Prostate gland (tissue), 2 donors: ENCODE results near the gene CES2. TPM values are rescaled to one million over a fixed set of nuclear protein-coding genes. Genes with fewer than 3 reads are reported as not detected.
A peak's percentile ranks its signal among the peaks of the same experiment; 100 is the strongest.

Experiments used
- DNase-seq: peaks from one replicate; pipeline ENCODE4 v3.0.0-alpha.2; 2019; ENCODE audit warnings: low spot score
- H3K27ac ChIP-seq, 2 donors: fragments of 200-600 bp; sonication (generic); 2 replicates each; pipeline ENCODE4 v1.5.1; 2017 to 2019
- H3K27me3 ChIP-seq: fragments of 200-600 bp; sonication (generic); replicated peaks from 2 replicates; pipeline ENCODE4 v1.5.1; 2019; ENCODE audit not compliant: insufficient read depth
- H3K36me3 ChIP-seq, 2 donors: fragments of 200-600 bp; sonication (generic); 1 replicate in 1 of 2; 2 replicates in 1 of 2; pipeline versions ENCODE4 v1.5.1 to v1.8.1; 2017 to 2019
- H3K4me1 ChIP-seq: fragments of 200-600 bp; sonication (generic); replicated peaks from 2 replicates; pipeline ENCODE4 v1.5.1; 2019
- H3K4me3 ChIP-seq, 2 donors: fragments of 200-600 bp; sonication (generic); 2 replicates each; pipeline ENCODE4 v1.5.1; 2017 to 2019
- H3K9me3 ChIP-seq: fragments of 200-600 bp; sonication (generic); 2 replicates; pipeline ENCODE4 v1.5.1; 2017
- CTCF ChIP-seq, 4 experiments: fragments of 200-600 bp in 2 of 4; fragments of 450-650 bp in 2 of 4; sonication (generic) in 2 of 4; IDR thresholded peaks; 1 replicate in 3 of 4; 2 replicates in 1 of 4; pipeline ENCODE4 v1.5.1; 2016 to 2019; ENCODE audit warnings: antibody characterized with exemption in 4 of 4, mild to moderate bottlenecking in 2 of 4, moderate library complexity in 2 of 4
- POLR2A ChIP-seq: fragments of 450-650 bp; IDR thresholded peaks from one replicate; pipeline ENCODE4 v1.6.1; 2016; ENCODE audit warnings: antibody characterized with exemption, mild to moderate bottlenecking
- POLR2AphosphoS5 ChIP-seq: sonication (generic); formaldehyde crosslinking; IDR thresholded peaks from one replicate; pipeline ENCODE4 v1.6.1; 2017; ENCODE audit warnings: antibody characterized with exemption
- WGBS: methylation state at CpG from one replicate; pipeline ENCODE4 v1.1.5; 2018; 5-methylcytosine and 5-hydroxymethylcytosine counted together
- intact Hi-C: fragments of 100-400 bp; cut with DNase I; formaldehyde crosslinking; loops from one replicate; pipeline ENCODE4 v1.14.2; 2022
- total RNA-seq, 2 donors: library from RNA; depleted of rRNA; stranded (reverse); fragments of >200 nt; gene quantifications; one replicate each; pipeline ENCODE4 v1.1.0, GENCODE V29; 2016

Gene CES2
- total RNA-seq, 2 donors from 2014 or later, result 36.3 to 61.5 TPM

DNA sequence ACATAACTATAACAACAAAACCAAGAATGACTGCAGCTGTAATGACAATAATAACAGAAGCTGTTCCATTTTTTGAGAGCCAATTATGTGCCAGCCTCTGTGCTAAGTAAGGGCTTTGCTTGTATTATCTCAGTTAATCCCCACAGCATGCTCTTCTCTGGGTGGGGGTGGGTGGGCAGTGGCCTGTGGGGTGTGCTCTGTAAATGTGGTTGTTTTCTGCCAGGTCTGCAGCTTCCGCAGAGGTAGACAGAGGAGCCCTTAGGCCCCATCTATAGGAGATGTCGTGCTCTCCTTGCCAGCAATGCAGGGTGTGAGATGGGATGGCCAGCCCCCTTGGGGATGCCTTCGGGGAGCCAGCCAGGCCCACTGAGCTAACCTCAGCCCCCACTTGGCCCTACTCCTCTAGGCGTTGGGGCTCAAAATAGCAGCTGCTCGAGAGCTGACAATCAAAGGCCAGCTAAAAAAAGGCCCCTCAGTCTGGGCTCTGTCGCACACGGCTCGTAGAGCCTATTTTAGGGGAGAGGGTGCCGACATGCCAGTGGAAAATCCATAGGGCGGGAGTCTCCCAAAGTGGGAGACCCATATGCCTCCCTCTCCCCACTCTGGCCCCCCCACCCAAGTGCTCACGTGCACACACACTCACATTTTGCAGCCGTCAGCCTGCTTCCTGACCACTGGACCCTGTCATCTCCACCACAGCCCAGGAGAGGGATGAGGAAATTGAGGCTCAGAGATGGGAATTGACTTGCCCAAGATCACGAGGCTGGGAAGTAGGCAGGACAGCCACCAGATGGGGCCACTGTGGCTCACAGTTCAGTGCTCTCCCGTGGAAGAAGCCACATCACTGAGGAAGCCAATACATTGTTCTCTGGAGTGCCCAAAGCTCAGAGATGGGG is 32.4 kb upstream of the CES2 start:
- WGBS, result 67% methylated on average over 14 of the region's 14 CpGs
- Histone ChIP-seq H3K36me3 (no peaks in the 10 kb centered on the region), H3K27me3 (no peaks in the 10 kb centered on the region), H3K4me3 (no peak overlapping the region), H3K9me3 (no peaks in the 10 kb centered on the region), H3K27ac (no peak overlapping the region), H3K4me1 (no peaks in the 10 kb centered on the region)
- intact Hi-C loops, result no loop called here
- no peak for DNase-seq
- no peak for TF ChIP-seq POLR2A
- TF ChIP-seq POLR2AphosphoS5, result no peak
- TF ChIP-seq CTCF (IDR thresholded peaks at IDR 0.05), result no peak

DNA sequence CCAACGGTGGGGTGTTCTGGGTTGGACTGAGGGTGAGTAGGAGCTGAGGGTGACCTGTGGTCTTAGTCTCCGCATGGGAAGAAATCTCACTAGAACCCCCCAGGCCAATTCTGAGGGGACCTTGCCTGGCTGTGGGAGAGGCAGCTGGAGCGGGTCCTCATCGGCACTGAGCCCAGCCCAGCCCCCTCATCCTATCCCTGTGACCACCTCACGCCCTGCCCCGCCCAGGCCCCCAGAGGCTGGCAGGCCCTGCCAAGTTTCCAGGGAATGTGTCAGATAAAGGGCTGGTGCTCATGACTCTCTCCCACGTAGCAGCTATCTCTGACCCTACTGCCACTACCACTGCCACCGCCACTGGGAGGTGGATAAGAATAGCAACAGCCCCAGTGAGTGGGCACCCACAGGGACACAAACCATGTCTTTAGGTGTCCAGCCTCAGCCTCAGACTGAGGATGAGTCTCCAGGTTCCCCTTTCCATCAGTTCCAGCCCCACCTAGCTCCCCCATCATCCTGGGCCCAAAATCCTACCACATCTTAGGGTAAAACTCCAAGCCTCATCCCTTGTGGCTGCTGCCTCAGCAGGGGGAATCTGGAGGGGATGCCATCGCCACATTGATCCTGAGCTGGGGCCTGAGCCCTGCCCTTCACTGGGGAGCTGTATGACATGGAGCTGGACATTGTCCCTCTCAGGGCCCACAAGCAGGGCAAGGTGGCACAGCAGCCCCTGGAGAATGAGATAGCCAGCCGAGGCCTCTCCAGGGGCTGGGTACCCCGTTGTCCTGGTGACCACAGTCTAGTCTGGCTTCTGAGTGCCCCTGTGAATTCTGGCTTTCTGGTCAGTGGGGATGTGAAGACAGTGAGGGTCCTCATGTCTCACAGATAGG is 31.5 kb upstream of the CES2 start:
- TF ChIP-seq POLR2AphosphoS5 (no peak), POLR2A (no peak), CTCF (IDR thresholded peaks at IDR 0.05) (no peak)
- Histone ChIP-seq H3K36me3 (no peaks in the 10 kb centered on the region), H3K27me3 (no peaks in the 10 kb centered on the region), H3K4me3 (no peak overlapping the region), H3K27ac (peak overlapping the region in 1 of 2 donors; percentile 31), H3K4me1 (no peaks in the 10 kb centered on the region), H3K9me3 (no peaks in the 10 kb centered on the region)
- intact Hi-C loops, result loop anchor here (2.0 kb wide), 1 partner anchor 19 kb away; no protein-coding TSS in a partner anchor
- 82% methylated on average over 11 of the region's 11 CpGs for WGBS
- DNase-seq, result no peak

DNA sequence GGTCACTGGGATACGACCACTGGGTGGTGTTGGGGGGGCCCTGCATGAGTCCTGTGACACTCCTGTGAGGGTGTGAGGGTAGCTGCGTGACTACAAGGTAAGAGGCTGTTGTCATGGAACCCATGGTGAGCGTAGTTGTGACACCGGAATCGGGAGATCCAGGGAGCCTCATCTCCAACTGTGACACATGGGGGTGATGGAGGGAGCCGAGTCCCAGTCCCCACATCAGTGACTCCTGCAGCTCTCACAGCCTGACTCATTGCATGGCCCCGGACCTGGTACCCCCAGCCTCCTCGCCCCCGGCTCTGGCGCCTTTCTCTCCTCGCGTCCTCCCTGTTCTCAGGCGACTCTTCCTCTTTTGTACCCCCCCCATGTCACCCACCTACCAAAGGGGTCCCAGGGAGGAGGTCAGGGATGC is 30.9 kb upstream of the CES2 start:
- Histone ChIP-seq H3K36me3 (no peaks in the 10 kb centered on the region), H3K9me3 (no peaks in the 10 kb centered on the region), H3K4me3 (no peak overlapping the region), H3K27me3 (no peaks in the 10 kb centered on the region), H3K27ac (peak overlapping the region; percentile 31 to 32), H3K4me1 (no peaks in the 10 kb centered on the region)
- intact Hi-C loops, result loop anchor here (2.0 kb wide), 1 partner anchor 18 kb away; no protein-coding TSS in a partner anchor
- no peak for TF ChIP-seq POLR2AphosphoS5
- TF ChIP-seq POLR2A, result no peak
- TF ChIP-seq CTCF (IDR thresholded peaks at IDR 0.05), result no peak
- DNase-seq, result no peak
- 85% methylated on average over 13 of the region's 13 CpGs for WGBS

DNA sequence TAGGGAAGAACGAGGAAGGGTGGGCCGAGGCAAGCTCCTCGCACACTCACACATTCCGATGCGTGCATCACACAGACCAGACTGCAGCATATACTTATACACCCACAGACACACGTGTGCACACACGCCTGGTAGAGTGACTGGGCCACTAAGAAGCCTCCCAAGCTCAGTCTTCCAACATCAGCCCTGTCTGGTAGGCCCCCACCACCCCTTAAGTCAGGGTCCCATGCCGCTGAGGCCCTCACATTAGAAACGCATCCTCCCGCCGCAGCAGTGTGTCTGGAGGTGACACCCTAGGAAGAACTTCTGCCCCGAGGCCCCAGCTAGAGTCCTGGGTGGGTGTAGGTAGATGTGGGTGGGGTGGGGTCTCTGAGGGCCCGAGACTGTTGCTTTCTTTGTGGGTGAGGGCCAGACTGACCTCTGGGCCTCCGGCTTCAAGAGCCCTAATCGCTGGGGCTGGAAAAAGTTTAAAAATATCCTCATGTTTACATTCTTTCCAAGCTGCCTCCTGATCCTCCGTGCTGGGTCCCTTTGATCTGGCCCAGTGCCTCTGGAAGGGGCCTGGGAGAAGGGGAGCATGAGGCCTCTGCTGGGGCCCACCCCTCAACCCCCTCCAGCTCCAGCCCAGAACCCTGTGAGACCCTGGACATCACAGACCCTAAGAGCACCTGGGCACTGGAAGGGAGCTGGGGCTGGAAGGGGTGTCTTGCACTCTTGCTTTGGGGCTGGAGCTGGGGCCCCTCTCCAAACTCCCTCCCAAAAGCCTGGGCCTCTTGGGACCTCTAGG is 30.3 kb upstream of the CES2 start:
- no peak for TF ChIP-seq POLR2A
- no peak for TF ChIP-seq CTCF (IDR thresholded peaks at IDR 0.05)
- peak; percentile 5 for TF ChIP-seq POLR2AphosphoS5
- Histone ChIP-seq H3K9me3 (no peaks in the 10 kb centered on the region), H3K4me1 (no peaks in the 10 kb centered on the region), H3K27me3 (no peaks in the 10 kb centered on the region), H3K4me3 (no peak overlapping the region), H3K36me3 (no peaks in the 10 kb centered on the region), H3K27ac (peak overlapping the region; percentile 31 to 32)
- intact Hi-C loops, result loop anchor here (2.0 kb wide), 1 partner anchor 18 kb away; no protein-coding TSS in a partner anchor
- no peak for DNase-seq
- WGBS, result 55% methylated on average over 16 of the region's 16 CpGs
